Liver (tissue), 9 donors: ENCODE results near the gene LCA5L. TPM values are rescaled to one million over a fixed set of nuclear protein-coding genes. Genes with fewer than 3 reads are reported as not detected.

Source experiments
- DNase-seq: peaks from one replicate; pipeline ENCODE4 v3.0.0-alpha.2; 2017; ENCODE audit warnings: low spot score
- H3K27ac ChIP-seq, 2 donors: one replicate each; pipeline ENCODE4 v1.7.0; 2013; ENCODE audit warnings: inconsistent platforms in 2 of 2, low read length in 2 of 2, control low read depth in 1 of 2, low read depth in 1 of 2, mild to moderate bottlenecking in 1 of 2
- H3K27me3 ChIP-seq, 4 donors: one replicate each; pipeline versions ENCODE4 v1.6.1 to v1.7.0; 2013; ENCODE audit warnings: low read length in 3 of 4, inconsistent platforms in 1 of 4, mild to moderate bottlenecking in 1 of 4, moderate library complexity in 1 of 4; ENCODE audit not compliant: control insufficient read depth in 4 of 4, insufficient read depth in 4 of 4
- H3K36me3 ChIP-seq, 4 donors: one replicate each; pipeline versions ENCODE4 v1.6.1 to v1.7.0; 2013; ENCODE audit warnings: low read length in 3 of 4, mild to moderate bottlenecking in 3 of 4, low read depth in 1 of 4, moderate library complexity in 1 of 4; ENCODE audit not compliant: control insufficient read depth in 4 of 4, insufficient read depth in 3 of 4
- H3K4me1 ChIP-seq, 4 donors: one replicate each; pipeline versions ENCODE4 v1.6.1 to v1.7.0; 2013; ENCODE audit warnings: low read length in 3 of 4, mild to moderate bottlenecking in 3 of 4, moderate library complexity in 1 of 4; ENCODE audit not compliant: control insufficient read depth in 4 of 4, insufficient read depth in 4 of 4
- H3K4me3 ChIP-seq, 3 donors: one replicate each; pipeline versions ENCODE4 v1.6.1 to v1.7.0; 2013; ENCODE audit warnings: low read length in 3 of 3, control low read depth in 1 of 3, low read depth in 1 of 3, mild to moderate bottlenecking in 1 of 3
- H3K9ac ChIP-seq, 2 donors: one replicate each; pipeline ENCODE4 v1.7.0; 2013; ENCODE audit warnings: low read length in 2 of 2, mild to moderate bottlenecking in 2 of 2, moderate library complexity in 2 of 2, control low read depth in 1 of 2, low read depth in 1 of 2
- H3K9me3 ChIP-seq, 4 donors: one replicate each; pipeline versions ENCODE4 v1.6.1 to v1.7.0; 2013; ENCODE audit warnings: low read length in 3 of 4; ENCODE audit not compliant: control insufficient read depth in 4 of 4
- EGR1 ChIP-seq, 2 donors: IDR thresholded peaks; 2 replicates each; pipeline ENCODE4 v1.6.1; 2016 to 2018; ENCODE audit warnings: antibody characterized with exemption in 2 of 2, low read depth in 2 of 2
- FOXA1 ChIP-seq: IDR thresholded peaks from 2 replicates; pipeline ENCODE4 v1.6.1; 2016; ENCODE audit warnings: antibody characterized with exemption
- FOXA2 ChIP-seq: IDR thresholded peaks from 2 replicates; pipeline ENCODE4 v1.6.1; 2016; ENCODE audit warnings: antibody characterized with exemption
- GABPA ChIP-seq, 2 donors: IDR thresholded peaks in 1 of 2; conservative IDR thresholded peaks in 1 of 2; 2 replicates each; pipeline ENCODE4 v1.6.1; 2016; ENCODE audit warnings: antibody characterized with exemption in 2 of 2, mild to moderate bottlenecking in 1 of 2, moderate library complexity in 1 of 2
- HNF4A ChIP-seq, 2 donors: conservative IDR thresholded peaks; 2 replicates each; pipeline ENCODE4 v1.6.1; 2016; ENCODE audit warnings: antibody characterized with exemption in 2 of 2, mild to moderate bottlenecking in 2 of 2
- HNF4G ChIP-seq: IDR thresholded peaks from 2 replicates; pipeline ENCODE4 v1.6.1; 2016; ENCODE audit warnings: antibody characterized with exemption
- JUND ChIP-seq, 2 donors: IDR thresholded peaks; 2 replicates each; pipeline ENCODE4 v1.6.1; 2016; ENCODE audit warnings: antibody characterized with exemption in 2 of 2
- NR2F2 ChIP-seq: IDR thresholded peaks from 2 replicates; pipeline ENCODE4 v1.6.1; 2016; ENCODE audit warnings: antibody characterized with exemption
- RAD21 ChIP-seq, 2 donors: IDR thresholded peaks; 2 replicates each; pipeline ENCODE4 v1.6.1; 2016; ENCODE audit warnings: antibody characterized with exemption in 2 of 2, mild to moderate bottlenecking in 2 of 2
- RXRA ChIP-seq, 2 donors: IDR thresholded peaks; 2 replicates each; pipeline ENCODE4 v1.6.1; 2017 to 2018; ENCODE audit warnings: antibody characterized with exemption in 2 of 2, mild to moderate bottlenecking in 1 of 2
- SP1 ChIP-seq: IDR thresholded peaks from 2 replicates; pipeline ENCODE4 v1.6.1; 2018; ENCODE audit warnings: antibody characterized with exemption, mild to moderate bottlenecking
- TAF1 ChIP-seq: conservative IDR thresholded peaks from 2 replicates; pipeline ENCODE4 v1.6.1; 2016; ENCODE audit warnings: antibody characterized with exemption, mild to moderate bottlenecking
- YY1 ChIP-seq: IDR thresholded peaks from 2 replicates; pipeline ENCODE4 v1.6.1; 2016; ENCODE audit warnings: antibody characterized with exemption, mild to moderate bottlenecking
- WGBS: extraction: QIAGEN DNeasy Blood & Tissue Kit; methylation state at CpG from one replicate; pipeline ENCODE4 v1.1.7; 2013; 5-methylcytosine and 5-hydroxymethylcytosine counted together
- polyA plus RNA-seq, 2 donors: library from polyadenylated mRNA; stranded (reverse) in 1 of 2; unstranded in 1 of 2; fragments of 200-250 nt in 1 of 2; fragments of >200 nt in 1 of 2; fragmentation: Nextera tagmentation in 1 of 2; extraction: Ambion mirVana in 1 of 2; gene quantifications; one replicate each; pipeline versions ENCODE4 v1.2.1 to v1.2.3, GENCODE V29; 2013 to 2015
- total RNA-seq, 2 donors: library from RNA; depleted of rRNA; stranded (reverse); fragments of >200 nt; gene quantifications; one replicate each; pipeline ENCODE4 v1.2.3, GENCODE V29; 2014
- TF ChIP-seq, protein P1 (sequence below): IDR thresholded peaks from 2 replicates; pipeline ENCODE4 v1.6.1; 2016; ENCODE audit warnings: antibody characterized with exemption
- TF ChIP-seq, protein P2 (sequence below): IDR thresholded peaks from 2 replicates; pipeline ENCODE4 v1.6.1; 2016; ENCODE audit warnings: antibody characterized with exemption
- TF ChIP-seq, protein P3 (sequence below): fragments of 150-350 bp; IDR thresholded peaks from 2 replicates; pipeline ENCODE4 v1.5.1; 2017; ENCODE audit warnings: improper control_type of control experiment, low read depth, low read length; ENCODE audit not compliant: missing input control
- TF ChIP-seq, protein P4 (sequence below): IDR thresholded peaks from 2 replicates; pipeline ENCODE4 v1.6.1; 2016; ENCODE audit warnings: antibody characterized with exemption, mild to moderate bottlenecking
- TF ChIP-seq, protein P5 (sequence below): IDR thresholded peaks from 2 replicates; pipeline ENCODE4 v1.6.1; 2016; ENCODE audit warnings: antibody characterized with exemption
- donor health status: healthy.
- donor health status: healthy.
- donor health status: healthy.
- donor health status: healthy.
- donor health status: healthy.

The LCA5L gene
- total and polyA plus RNA-seq, 4 donors = 0.19 to 1.6 (median 0.99) TPM

DNA sequence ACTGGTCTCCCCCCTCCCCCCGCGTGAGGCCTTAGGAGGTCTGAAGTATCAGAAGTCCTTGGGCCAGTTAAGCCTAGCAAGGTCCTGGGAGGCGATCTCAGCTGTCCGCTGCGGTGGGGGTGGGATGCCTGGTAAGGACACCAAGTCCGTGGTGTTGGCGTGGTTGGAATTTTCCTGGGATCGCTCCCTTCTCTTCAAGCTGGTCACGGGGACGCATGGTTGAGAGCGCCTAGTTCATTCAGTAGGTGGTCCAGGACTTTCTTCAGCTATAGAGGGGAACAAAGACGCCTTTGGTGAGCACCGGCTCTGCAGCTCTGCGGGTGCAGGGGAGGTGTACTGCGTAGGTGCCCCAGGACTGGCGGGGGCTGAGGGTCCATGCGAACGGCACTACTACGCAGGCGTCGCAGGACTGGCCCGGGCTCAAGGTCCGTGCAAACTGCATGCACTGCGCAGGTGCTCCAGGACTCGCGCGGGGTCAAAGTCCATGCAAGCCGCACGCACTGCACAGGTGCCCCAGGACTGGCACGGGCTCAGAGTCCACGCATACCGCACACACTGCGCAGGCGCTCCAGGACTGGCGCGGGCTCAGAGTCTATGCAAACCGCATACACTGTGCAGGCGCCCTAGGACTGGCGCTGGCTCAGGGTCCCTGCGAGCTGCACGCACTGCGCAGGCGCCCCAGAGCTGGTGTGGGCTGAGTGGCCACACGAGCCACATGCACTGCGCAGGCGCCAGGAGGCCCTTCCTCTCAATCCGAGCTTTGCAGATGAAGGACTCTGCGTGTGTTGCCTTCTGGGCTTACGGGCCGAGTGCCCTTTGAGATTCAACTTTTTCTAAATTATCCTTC, 60.1 kb downstream of the LCA5L start:
- no peaks in the 10 kb centered on the region for H3K27me3 ChIP-seq
- peaks cover 4 to 33% (median 19%) of the 10 kb centered on the region in 4 donors for H3K4me1 ChIP-seq
- H3K9me3 ChIP-seq = no peaks in the 10 kb centered on the region
- no peaks in the 10 kb centered on the region for H3K36me3 ChIP-seq
- H3K9ac ChIP-seq = peak overlapping the region; percentile 84 to 85
- peak overlapping the region; percentile 86 to 91 for H3K27ac ChIP-seq
- WGBS = 57% methylated on average over 50 of the region's 50 CpGs
- H3K4me3 ChIP-seq = peak overlapping the region; percentile 40 to 62 (median 44)
- DNase-seq = peak; percentile 73
- no peak for TF ChIP-seq TAF1
- peak; percentile 97 to 99 for TF ChIP-seq HNF4A (conservative IDR thresholded peaks at IDR 0.05)
- TF ChIP-seq FOXA2 = no peak
- TF ChIP-seq FOXA1 = no peak
- TF ChIP-seq, protein P1, sequence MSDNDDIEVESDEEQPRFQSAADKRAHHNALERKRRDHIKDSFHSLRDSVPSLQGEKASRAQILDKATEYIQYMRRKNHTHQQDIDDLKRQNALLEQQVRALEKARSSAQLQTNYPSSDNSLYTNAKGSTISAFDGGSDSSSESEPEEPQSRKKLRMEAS = no peak
- TF ChIP-seq RAD21 (IDR thresholded peaks at IDR 0.05) = no peak
- TF ChIP-seq, protein P2, sequence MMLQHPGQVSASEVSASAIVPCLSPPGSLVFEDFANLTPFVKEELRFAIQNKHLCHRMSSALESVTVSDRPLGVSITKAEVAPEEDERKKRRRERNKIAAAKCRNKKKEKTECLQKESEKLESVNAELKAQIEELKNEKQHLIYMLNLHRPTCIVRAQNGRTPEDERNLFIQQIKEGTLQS = no peak
- no peak for TF ChIP-seq GABPA (IDR thresholded peaks at IDR 0.05 in 1 of 2, conservative IDR thresholded peaks at IDR 0.05 in 1 of 2)
- TF ChIP-seq NR2F2 = no peak
- TF ChIP-seq RXRA (IDR thresholded peaks at IDR 0.05) = peak; percentile 31 to 58
- peak; percentile 98 for TF ChIP-seq HNF4G
- peak; percentile 87 for TF ChIP-seq SP1
- TF ChIP-seq, protein P3, sequence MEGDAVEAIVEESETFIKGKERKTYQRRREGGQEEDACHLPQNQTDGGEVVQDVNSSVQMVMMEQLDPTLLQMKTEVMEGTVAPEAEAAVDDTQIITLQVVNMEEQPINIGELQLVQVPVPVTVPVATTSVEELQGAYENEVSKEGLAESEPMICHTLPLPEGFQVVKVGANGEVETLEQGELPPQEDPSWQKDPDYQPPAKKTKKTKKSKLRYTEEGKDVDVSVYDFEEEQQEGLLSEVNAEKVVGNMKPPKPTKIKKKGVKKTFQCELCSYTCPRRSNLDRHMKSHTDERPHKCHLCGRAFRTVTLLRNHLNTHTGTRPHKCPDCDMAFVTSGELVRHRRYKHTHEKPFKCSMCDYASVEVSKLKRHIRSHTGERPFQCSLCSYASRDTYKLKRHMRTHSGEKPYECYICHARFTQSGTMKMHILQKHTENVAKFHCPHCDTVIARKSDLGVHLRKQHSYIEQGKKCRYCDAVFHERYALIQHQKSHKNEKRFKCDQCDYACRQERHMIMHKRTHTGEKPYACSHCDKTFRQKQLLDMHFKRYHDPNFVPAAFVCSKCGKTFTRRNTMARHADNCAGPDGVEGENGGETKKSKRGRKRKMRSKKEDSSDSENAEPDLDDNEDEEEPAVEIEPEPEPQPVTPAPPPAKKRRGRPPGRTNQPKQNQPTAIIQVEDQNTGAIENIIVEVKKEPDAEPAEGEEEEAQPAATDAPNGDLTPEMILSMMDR = no peak
- TF ChIP-seq, protein P4, sequence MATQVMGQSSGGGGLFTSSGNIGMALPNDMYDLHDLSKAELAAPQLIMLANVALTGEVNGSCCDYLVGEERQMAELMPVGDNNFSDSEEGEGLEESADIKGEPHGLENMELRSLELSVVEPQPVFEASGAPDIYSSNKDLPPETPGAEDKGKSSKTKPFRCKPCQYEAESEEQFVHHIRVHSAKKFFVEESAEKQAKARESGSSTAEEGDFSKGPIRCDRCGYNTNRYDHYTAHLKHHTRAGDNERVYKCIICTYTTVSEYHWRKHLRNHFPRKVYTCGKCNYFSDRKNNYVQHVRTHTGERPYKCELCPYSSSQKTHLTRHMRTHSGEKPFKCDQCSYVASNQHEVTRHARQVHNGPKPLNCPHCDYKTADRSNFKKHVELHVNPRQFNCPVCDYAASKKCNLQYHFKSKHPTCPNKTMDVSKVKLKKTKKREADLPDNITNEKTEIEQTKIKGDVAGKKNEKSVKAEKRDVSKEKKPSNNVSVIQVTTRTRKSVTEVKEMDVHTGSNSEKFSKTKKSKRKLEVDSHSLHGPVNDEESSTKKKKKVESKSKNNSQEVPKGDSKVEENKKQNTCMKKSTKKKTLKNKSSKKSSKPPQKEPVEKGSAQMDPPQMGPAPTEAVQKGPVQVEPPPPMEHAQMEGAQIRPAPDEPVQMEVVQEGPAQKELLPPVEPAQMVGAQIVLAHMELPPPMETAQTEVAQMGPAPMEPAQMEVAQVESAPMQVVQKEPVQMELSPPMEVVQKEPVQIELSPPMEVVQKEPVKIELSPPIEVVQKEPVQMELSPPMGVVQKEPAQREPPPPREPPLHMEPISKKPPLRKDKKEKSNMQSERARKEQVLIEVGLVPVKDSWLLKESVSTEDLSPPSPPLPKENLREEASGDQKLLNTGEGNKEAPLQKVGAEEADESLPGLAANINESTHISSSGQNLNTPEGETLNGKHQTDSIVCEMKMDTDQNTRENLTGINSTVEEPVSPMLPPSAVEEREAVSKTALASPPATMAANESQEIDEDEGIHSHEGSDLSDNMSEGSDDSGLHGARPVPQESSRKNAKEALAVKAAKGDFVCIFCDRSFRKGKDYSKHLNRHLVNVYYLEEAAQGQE = no peak
- TF ChIP-seq YY1 = peak; percentile 72
- peak in 1 of 2 donors; percentile 47 for TF ChIP-seq EGR1 (IDR thresholded peaks at IDR 0.05; ENCODE audit: low read depth in 2 of 2)
- peak in 1 of 2 donors; percentile 8 for TF ChIP-seq JUND (IDR thresholded peaks at IDR 0.05)
- TF ChIP-seq, protein P5, sequence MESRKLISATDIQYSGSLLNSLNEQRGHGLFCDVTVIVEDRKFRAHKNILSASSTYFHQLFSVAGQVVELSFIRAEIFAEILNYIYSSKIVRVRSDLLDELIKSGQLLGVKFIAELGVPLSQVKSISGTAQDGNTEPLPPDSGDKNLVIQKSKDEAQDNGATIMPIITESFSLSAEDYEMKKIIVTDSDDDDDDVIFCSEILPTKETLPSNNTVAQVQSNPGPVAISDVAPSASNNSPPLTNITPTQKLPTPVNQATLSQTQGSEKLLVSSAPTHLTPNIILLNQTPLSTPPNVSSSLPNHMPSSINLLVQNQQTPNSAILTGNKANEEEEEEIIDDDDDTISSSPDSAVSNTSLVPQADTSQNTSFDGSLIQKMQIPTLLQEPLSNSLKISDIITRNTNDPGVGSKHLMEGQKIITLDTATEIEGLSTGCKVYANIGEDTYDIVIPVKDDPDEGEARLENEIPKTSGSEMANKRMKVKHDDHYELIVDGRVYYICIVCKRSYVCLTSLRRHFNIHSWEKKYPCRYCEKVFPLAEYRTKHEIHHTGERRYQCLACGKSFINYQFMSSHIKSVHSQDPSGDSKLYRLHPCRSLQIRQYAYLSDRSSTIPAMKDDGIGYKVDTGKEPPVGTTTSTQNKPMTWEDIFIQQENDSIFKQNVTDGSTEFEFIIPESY = peak; percentile 66
